ENCODE data around the gene GRIP2.

The GRIP2 gene

GRCh38 chr3:14480207-14481017, 59.7 kb downstream of the GRIP2 start:
- H3K27ac ChIP-seq (ENCODE audit: low read depth, low read length): no peak overlapping the region
- no peaks in the 10 kb centered on the region for H3K4me1 ChIP-seq (ENCODE audit: control insufficient read depth in 1 of 2, insufficient read depth in 2 of 2, low read length in 2 of 2)
- H3K9ac ChIP-seq (ENCODE audit: low read depth in 1 of 2, low read length in 2 of 2): no peak overlapping the region
- H3K9me3 ChIP-seq (ENCODE audit: control insufficient read depth in 1 of 2, low read length in 2 of 2): no peaks in the 10 kb centered on the region
- no peaks in the 10 kb centered on the region for H3K27me3 ChIP-seq (ENCODE audit: control insufficient read depth in 1 of 2, insufficient read depth in 2 of 2, low read length in 2 of 2)
- no peak overlapping the region for H3K4me3 ChIP-seq (ENCODE audit: low read depth in 1 of 2, low read length in 2 of 2)
- H3K36me3 ChIP-seq (ENCODE audit: control insufficient read depth in 1 of 2, insufficient read depth in 2 of 2, low read length in 2 of 2): peaks cover 33 to 90% of the 10 kb centered on the region in 2 donors

- H3K9ac ChIP-seq (ENCODE audit: low read depth in 1 of 2, low read length in 2 of 2): no peak overlapping the region
- H3K4me1 ChIP-seq (ENCODE audit: control insufficient read depth in 1 of 2, insufficient read depth in 2 of 2, low read length in 2 of 2): no peaks in the 10 kb centered on the region
- H3K36me3 ChIP-seq (ENCODE audit: control insufficient read depth in 1 of 2, insufficient read depth in 2 of 2, low read length in 2 of 2): peaks cover 29 to 86% of the 10 kb centered on the region in 2 donors
- no peak overlapping the region for H3K27ac ChIP-seq (ENCODE audit: low read depth, low read length)
- H3K4me3 ChIP-seq (ENCODE audit: low read depth in 1 of 2, low read length in 2 of 2): no peak overlapping the region
- H3K9me3 ChIP-seq (ENCODE audit: control insufficient read depth in 1 of 2, low read length in 2 of 2): no peaks in the 10 kb centered on the region
- no peaks in the 10 kb centered on the region for H3K27me3 ChIP-seq (ENCODE audit: control insufficient read depth in 1 of 2, insufficient read depth in 2 of 2, low read length in 2 of 2)
These were observed 60.6 kb downstream of the GRIP2 start for GRCh38 chr3:14479591-14479990.

GRCh38 chr3:14478956-14479550, 61.1 kb downstream of the GRIP2 start:
- peaks cover 28 to 85% of the 10 kb centered on the region in 2 donors for H3K36me3 ChIP-seq (ENCODE audit: control insufficient read depth in 1 of 2, insufficient read depth in 2 of 2, low read length in 2 of 2)
- H3K9me3 ChIP-seq (ENCODE audit: control insufficient read depth in 1 of 2, low read length in 2 of 2): no peaks in the 10 kb centered on the region
- no peak overlapping the region for H3K4me3 ChIP-seq (ENCODE audit: low read depth in 1 of 2, low read length in 2 of 2)
- H3K27ac ChIP-seq (ENCODE audit: low read depth, low read length): no peak overlapping the region
- no peak overlapping the region for H3K9ac ChIP-seq (ENCODE audit: low read depth in 1 of 2, low read length in 2 of 2)
- H3K4me1 ChIP-seq (ENCODE audit: control insufficient read depth in 1 of 2, insufficient read depth in 2 of 2, low read length in 2 of 2): no peaks in the 10 kb centered on the region
- no peaks in the 10 kb centered on the region for H3K27me3 ChIP-seq (ENCODE audit: control insufficient read depth in 1 of 2, insufficient read depth in 2 of 2, low read length in 2 of 2)

GRCh38 chr3:14477311-14477935, 62.7 kb downstream of the GRIP2 start:
- H3K36me3 ChIP-seq (ENCODE audit: control insufficient read depth in 1 of 2, insufficient read depth in 2 of 2, low read length in 2 of 2): peaks cover 33 to 87% of the 10 kb centered on the region in 2 donors
- H3K27me3 ChIP-seq (ENCODE audit: control insufficient read depth in 1 of 2, insufficient read depth in 2 of 2, low read length in 2 of 2): no peaks in the 10 kb centered on the region
- H3K4me1 ChIP-seq (ENCODE audit: control insufficient read depth in 1 of 2, insufficient read depth in 2 of 2, low read length in 2 of 2): peaks cover 3 to 4% of the 10 kb centered on the region in 2 donors
- H3K9me3 ChIP-seq (ENCODE audit: control insufficient read depth in 1 of 2, low read length in 2 of 2): no peaks in the 10 kb centered on the region
- H3K27ac ChIP-seq (ENCODE audit: low read depth, low read length): no peak overlapping the region
- no peak overlapping the region for H3K4me3 ChIP-seq (ENCODE audit: low read depth in 1 of 2, low read length in 2 of 2)
- H3K9ac ChIP-seq (ENCODE audit: low read depth in 1 of 2, low read length in 2 of 2): no peak overlapping the region

GRCh38 chr3:14476583-14477265, 63.4 kb downstream of the GRIP2 start:
- peaks cover 3 to 4% of the 10 kb centered on the region in 2 donors for H3K4me1 ChIP-seq (ENCODE audit: control insufficient read depth in 1 of 2, insufficient read depth in 2 of 2, low read length in 2 of 2)
- H3K27me3 ChIP-seq (ENCODE audit: control insufficient read depth in 1 of 2, insufficient read depth in 2 of 2, low read length in 2 of 2): no peaks in the 10 kb centered on the region
- no peak overlapping the region for H3K4me3 ChIP-seq (ENCODE audit: low read depth in 1 of 2, low read length in 2 of 2)
- no peaks in the 10 kb centered on the region for H3K9me3 ChIP-seq (ENCODE audit: control insufficient read depth in 1 of 2, low read length in 2 of 2)
- H3K9ac ChIP-seq (ENCODE audit: low read depth in 1 of 2, low read length in 2 of 2): no peak overlapping the region
- peaks cover 31 to 88% of the 10 kb centered on the region in 2 donors for H3K36me3 ChIP-seq (ENCODE audit: control insufficient read depth in 1 of 2, insufficient read depth in 2 of 2, low read length in 2 of 2)
- H3K27ac ChIP-seq (ENCODE audit: low read depth, low read length): no peak overlapping the region

GRCh38 chr3:14475621-14476020, 64.5 kb downstream of the GRIP2 start:
- Histone ChIP-seq H3K9ac (ENCODE audit: low read depth in 1 of 2, low read length in 2 of 2) (no peak overlapping the region), H3K9me3 (ENCODE audit: control insufficient read depth in 1 of 2, low read length in 2 of 2) (no peaks in the 10 kb centered on the region), H3K27ac (ENCODE audit: low read depth, low read length) (no peak overlapping the region), H3K36me3 (ENCODE audit: control insufficient read depth in 1 of 2, insufficient read depth in 2 of 2, low read length in 2 of 2) (peaks cover 27 to 82% of the 10 kb centered on the region in 2 donors), H3K27me3 (ENCODE audit: control insufficient read depth in 1 of 2, insufficient read depth in 2 of 2, low read length in 2 of 2) (no peaks in the 10 kb centered on the region), H3K4me1 (ENCODE audit: control insufficient read depth in 1 of 2, insufficient read depth in 2 of 2, low read length in 2 of 2) (peaks cover 3 to 4% of the 10 kb centered on the region in 2 donors), H3K4me3 (ENCODE audit: low read depth in 1 of 2, low read length in 2 of 2) (no peak overlapping the region)

GRCh38 chr3:14474363-14475081, 65.6 kb downstream of the GRIP2 start:
- Histone ChIP-seq H3K27me3 (ENCODE audit: control insufficient read depth in 1 of 2, insufficient read depth in 2 of 2, low read length in 2 of 2) (no peaks in the 10 kb centered on the region), H3K27ac (ENCODE audit: low read depth, low read length) (no peak overlapping the region), H3K36me3 (ENCODE audit: control insufficient read depth in 1 of 2, insufficient read depth in 2 of 2, low read length in 2 of 2) (peaks cover 31 to 76% of the 10 kb centered on the region in 2 donors), H3K4me3 (ENCODE audit: low read depth in 1 of 2, low read length in 2 of 2) (no peak overlapping the region), H3K4me1 (ENCODE audit: control insufficient read depth in 1 of 2, insufficient read depth in 2 of 2, low read length in 2 of 2) (peaks cover 3 to 4% of the 10 kb centered on the region in 2 donors), H3K9me3 (ENCODE audit: control insufficient read depth in 1 of 2, low read length in 2 of 2) (no peaks in the 10 kb centered on the region), H3K9ac (ENCODE audit: low read depth in 1 of 2, low read length in 2 of 2) (no peak overlapping the region)

GRCh38 chr3:14473411-14473891, 66.7 kb downstream of the GRIP2 start:
- peaks cover 3 to 4% of the 10 kb centered on the region in 2 donors for H3K4me1 ChIP-seq (ENCODE audit: control insufficient read depth in 1 of 2, insufficient read depth in 2 of 2, low read length in 2 of 2)
- H3K27me3 ChIP-seq (ENCODE audit: control insufficient read depth in 1 of 2, insufficient read depth in 2 of 2, low read length in 2 of 2): no peaks in the 10 kb centered on the region
- H3K9me3 ChIP-seq (ENCODE audit: control insufficient read depth in 1 of 2, low read length in 2 of 2): no peaks in the 10 kb centered on the region
- H3K4me3 ChIP-seq (ENCODE audit: low read depth in 1 of 2, low read length in 2 of 2): no peak overlapping the region
- peak overlapping the region; percentile 32 for H3K27ac ChIP-seq (ENCODE audit: low read depth, low read length)
- peaks cover 31 to 68% of the 10 kb centered on the region in 2 donors for H3K36me3 ChIP-seq (ENCODE audit: control insufficient read depth in 1 of 2, insufficient read depth in 2 of 2, low read length in 2 of 2)
- no peak overlapping the region for H3K9ac ChIP-seq (ENCODE audit: low read depth in 1 of 2, low read length in 2 of 2)

GRCh38 chr3:14472471-14473351, 67.4 kb downstream of the GRIP2 start:
- Histone ChIP-seq H3K27ac (ENCODE audit: low read depth, low read length) (peak overlapping the region; percentile 33), H3K4me3 (ENCODE audit: low read depth in 1 of 2, low read length in 2 of 2) (no peak overlapping the region), H3K4me1 (ENCODE audit: control insufficient read depth in 1 of 2, insufficient read depth in 2 of 2, low read length in 2 of 2) (peaks cover 3 to 4% of the 10 kb centered on the region in 2 donors), H3K27me3 (ENCODE audit: control insufficient read depth in 1 of 2, insufficient read depth in 2 of 2, low read length in 2 of 2) (no peaks in the 10 kb centered on the region), H3K9me3 (ENCODE audit: control insufficient read depth in 1 of 2, low read length in 2 of 2) (no peaks in the 10 kb centered on the region), H3K36me3 (ENCODE audit: control insufficient read depth in 1 of 2, insufficient read depth in 2 of 2, low read length in 2 of 2) (peaks cover 27 to 66% of the 10 kb centered on the region in 2 donors), H3K9ac (ENCODE audit: low read depth in 1 of 2, low read length in 2 of 2) (no peak overlapping the region)

Measured in duodenal mucosa (tissue), 2 donors.